K562 (cell line): ENCODE measurements around the gene COX6B1. TPM values are rescaled to one million over a fixed set of nuclear protein-coding genes. Genes with fewer than 3 reads are reported as not detected.

Experiments
- REST ChIP-seq, 2 experiments: fragments of 450-650 bp; formaldehyde crosslinking in 1 of 2; IDR thresholded peaks; 2 replicates each; pipeline versions ENCODE4 v1.4.0 to v1.6.1; 2014 to 2020; ENCODE audit warnings: mild to moderate bottlenecking in 2 of 2, borderline replicate concordance in 1 of 2, low read depth in 1 of 2
- SP1 ChIP-seq: sonication (generic); formaldehyde crosslinking; IDR thresholded peaks from 2 replicates; pipeline ENCODE4 v1.8.1; 2022; ENCODE audit warnings: mild to moderate bottlenecking, missing genetic modification reagents
- polyA plus RNA-seq, 8 experiments: library from polyadenylated mRNA; depleted of rRNA in 4 of 8; stranded (reverse) in 5 of 8; unstranded in 3 of 8; fragments of >200 nt; fragmentation: Nextera tagmentation in 2 of 8; fragmentation: Illumina TruSeq in 1 of 8; extraction: Ambion mirVana in 2 of 8; extraction: Trizol in 1 of 8; gene quantifications; 2 replicates each; pipeline versions ENCODE4 v1.2.1 to v1.2.3, GENCODE V29; 2011 to 2014; ENCODE audit warnings: inconsistent platforms in 1 of 8, missing spikeins in 1 of 8
- total RNA-seq, 7 experiments: library from RNA; depleted of rRNA in 6 of 7; stranded (reverse); fragments of >200 nt in 6 of 7; fragmentation: Illumina TruSeq in 2 of 7; extraction: Trizol in 2 of 7; gene quantifications; 2 replicates each; pipeline versions ENCODE4 v1.2.1 to v1.2.3, GENCODE V29; 2011 to 2021; ENCODE audit warnings: low replicate concordance in 1 of 7

The COX6B1 gene
- total and polyA plus RNA-seq, 9 of the 15 experiments (the other 6 are each of a cell fraction or from before 2014, with no cell fraction given), result 777 to 2,393 (median 1,219) TPM

- TF ChIP-seq REST (IDR thresholded peaks at IDR 0.05; ENCODE audit: borderline replicate concordance) (no peak), REST (CRISPR knock-in tag; IDR thresholded peaks at IDR 0.05; ENCODE audit: low read depth) (no peak), SP1 (CRISPR knock-in tag) (no peak)
These were observed 7.5 kb downstream of the COX6B1 start (continued) for GRCh38 chr19:35655600-35655999.
